Keratinocyte (primary cell): ENCODE measurements around the gene HOXC9. TPM values are rescaled to one million over a fixed set of nuclear protein-coding genes. Genes with fewer than 3 reads are reported as not detected.

Experiments used
- DNase-seq: peaks from one replicate; pipeline ENCODE4 v3.0.0-alpha.2; 2011; ENCODE audit warnings: low read depth, missing footprints, low spot score
- FAIRE-seq: peaks from 2 replicates; lab custom pipeline; 2011; peaks lifted over from hg19 to GRCh38; lab: Jason Lieb, UNC
- H2AFZ ChIP-seq: 2 replicates; pipeline ENCODE4 v1.6.0; 2012; ENCODE audit warnings: low read length, control low read depth, inconsistent platforms; ENCODE audit not compliant: control insufficient read depth
- H3K27ac ChIP-seq: 2 replicates; pipeline ENCODE4 v1.5.1; 2011; ENCODE audit warnings: low read length; ENCODE audit not compliant: control insufficient read depth, insufficient read depth
- H3K27me3 ChIP-seq: 3 replicates; pipeline ENCODE4 v1.6.0; 2011; ENCODE audit warnings: low read length; ENCODE audit not compliant: control insufficient read depth, insufficient read depth; ENCODE audit errors: extremely low read depth
- H3K36me3 ChIP-seq, 2 experiments: 2 replicates in 1 of 2; 3 replicates in 1 of 2; pipeline ENCODE4 v1.5.1; 2011; ENCODE audit warnings: low read length in 2 of 2, mild to moderate bottlenecking in 1 of 2; ENCODE audit not compliant: control insufficient read depth in 2 of 2, insufficient read depth in 2 of 2; ENCODE audit errors: extremely low read depth in 1 of 2
- H3K4me1 ChIP-seq: 3 replicates; pipeline ENCODE4 v1.5.1; 2011; ENCODE audit warnings: low read length; ENCODE audit not compliant: control insufficient read depth, insufficient read depth; ENCODE audit errors: extremely low read depth
- H3K4me2 ChIP-seq: 3 replicates; pipeline ENCODE4 v1.6.0; 2011; ENCODE audit warnings: low read depth, low read length; ENCODE audit not compliant: control insufficient read depth, insufficient read depth; ENCODE audit errors: extremely low read depth
- H3K4me3 ChIP-seq, 3 experiments: fragments of 200-600 bp in 1 of 3; sonication (generic) in 1 of 3; 2 replicates in 2 of 3; 3 replicates in 1 of 3; pipeline ENCODE4 v1.5.1; 2011 to 2016; ENCODE audit warnings: low read length in 3 of 3, mild to moderate bottlenecking in 3 of 3, control low read depth in 2 of 3, inconsistent platforms in 1 of 3, low read depth in 1 of 3, mixed read lengths in 1 of 3, mixed run types in 1 of 3, moderate library complexity in 1 of 3; ENCODE audit not compliant: control insufficient read depth in 2 of 3, insufficient read depth in 2 of 3; ENCODE audit errors: extremely low read depth in 1 of 3
- H3K79me2 ChIP-seq: 2 replicates; pipeline ENCODE4 v1.6.0; 2012; ENCODE audit warnings: low read length; ENCODE audit not compliant: control insufficient read depth, insufficient read depth
- H3K9ac ChIP-seq: 3 replicates; pipeline ENCODE4 v1.6.0; 2011; ENCODE audit warnings: low read length; ENCODE audit not compliant: control insufficient read depth, insufficient read depth; ENCODE audit errors: extremely low read depth
- H3K9me1 ChIP-seq: 3 replicates; pipeline ENCODE4 v1.6.0; 2011; ENCODE audit warnings: low read length; ENCODE audit not compliant: control insufficient read depth, insufficient read depth; ENCODE audit errors: extremely low read depth
- H3K9me3 ChIP-seq: 2 replicates; pipeline ENCODE4 v1.5.1; 2012; ENCODE audit warnings: low read depth, low read length; ENCODE audit not compliant: control insufficient read depth
- H4K20me1 ChIP-seq: 3 replicates; pipeline ENCODE4 v1.6.0; 2011; ENCODE audit warnings: low read length; ENCODE audit not compliant: control insufficient read depth, insufficient read depth; ENCODE audit errors: extremely low read depth
- EZH2 ChIP-seq: IDR thresholded peaks from one replicate; pipeline ENCODE4 v1.6.1; 2012; ENCODE audit warnings: inconsistent platforms, mild to moderate bottlenecking, low read length, moderate library complexity
- dilution Hi-C: fragments of 300-500 bp; cut with MboI; formaldehyde crosslinking; loops from one replicate; pipeline ENCODE4 v1.7.0; 2020; ENCODE audit warnings: low sequenced_read_pairs; ENCODE audit not compliant: extremely low pct_ligation_motif_present
- polyA minus RNA-seq, 3 experiments: library from RNA; depleted of rRNA, polyadenylated mRNA; stranded (reverse); fragments of >200 nt; gene quantifications; 1 replicate in 1 of 3; 2 replicates in 1 of 3; 3 replicates in 1 of 3; pipeline ENCODE4 v1.2.3, GENCODE V29; 2011
- polyA plus RNA-seq, 5 experiments: library from polyadenylated mRNA; depleted of rRNA in 3 of 5; stranded (reverse) in 3 of 5; stranded (forward) in 1 of 5; unstranded in 1 of 5; fragments of >200 nt; gene quantifications; 1 replicate in 1 of 5; 2 replicates in 3 of 5; 3 replicates in 1 of 5; pipeline versions ENCODE4 v1.2.1 to v1.2.3, GENCODE V29; 2011 to 2012; ENCODE audit warnings: missing spikeins in 2 of 5, low read depth in 1 of 5, low replicate concordance in 1 of 5
- TF ChIP-seq, protein P1 (sequence below), 3 experiments: IDR thresholded peaks in 1 of 3; conservative IDR thresholded peaks in 1 of 3; optimal IDR thresholded peaks in 1 of 3; 2 replicates in 2 of 3; 3 replicates in 1 of 3; pipeline versions ENCODE3 to v1.5.1; 2011; ENCODE audit warnings: low read length in 3 of 3, mild to moderate bottlenecking in 3 of 3, moderate library complexity in 2 of 3, control low read depth in 1 of 3, inconsistent platforms in 1 of 3; ENCODE audit not compliant: insufficient read depth in 2 of 3; ENCODE audit errors: extremely low read depth in 1 of 3

HOXC9 gene
- polyA plus RNA-seq (1.1 to 3.3 TPM (median 1.8 TPM) in 3 replicates), polyA minus RNA-seq (0.23 to 1.4 TPM (median 0.90 TPM) in 3 replicates)
- polyA plus RNA-seq (2011; ENCODE audit: low read depth), result 2.9 TPM
- 2.4 and 2.9 TPM in 2 replicates for polyA plus RNA-seq (2011; cell fraction: cytosol; rRNA removed)
- polyA plus RNA-seq (2011; cell fraction: nucleus; rRNA removed), result 3.1 and 3.7 TPM in 2 replicates
- polyA plus RNA-seq (2012; ENCODE audit: low replicate concordance), result 3.5 and 4.4 TPM in 2 replicates
- 2.1 TPM for polyA minus RNA-seq (2011; cell fraction: cytosol; rRNA and poly(A)+ RNA removed)
- 1.2 and 1.4 TPM in 2 replicates for polyA minus RNA-seq (2011; cell fraction: nucleus; rRNA and poly(A)+ RNA removed)

DNA sequence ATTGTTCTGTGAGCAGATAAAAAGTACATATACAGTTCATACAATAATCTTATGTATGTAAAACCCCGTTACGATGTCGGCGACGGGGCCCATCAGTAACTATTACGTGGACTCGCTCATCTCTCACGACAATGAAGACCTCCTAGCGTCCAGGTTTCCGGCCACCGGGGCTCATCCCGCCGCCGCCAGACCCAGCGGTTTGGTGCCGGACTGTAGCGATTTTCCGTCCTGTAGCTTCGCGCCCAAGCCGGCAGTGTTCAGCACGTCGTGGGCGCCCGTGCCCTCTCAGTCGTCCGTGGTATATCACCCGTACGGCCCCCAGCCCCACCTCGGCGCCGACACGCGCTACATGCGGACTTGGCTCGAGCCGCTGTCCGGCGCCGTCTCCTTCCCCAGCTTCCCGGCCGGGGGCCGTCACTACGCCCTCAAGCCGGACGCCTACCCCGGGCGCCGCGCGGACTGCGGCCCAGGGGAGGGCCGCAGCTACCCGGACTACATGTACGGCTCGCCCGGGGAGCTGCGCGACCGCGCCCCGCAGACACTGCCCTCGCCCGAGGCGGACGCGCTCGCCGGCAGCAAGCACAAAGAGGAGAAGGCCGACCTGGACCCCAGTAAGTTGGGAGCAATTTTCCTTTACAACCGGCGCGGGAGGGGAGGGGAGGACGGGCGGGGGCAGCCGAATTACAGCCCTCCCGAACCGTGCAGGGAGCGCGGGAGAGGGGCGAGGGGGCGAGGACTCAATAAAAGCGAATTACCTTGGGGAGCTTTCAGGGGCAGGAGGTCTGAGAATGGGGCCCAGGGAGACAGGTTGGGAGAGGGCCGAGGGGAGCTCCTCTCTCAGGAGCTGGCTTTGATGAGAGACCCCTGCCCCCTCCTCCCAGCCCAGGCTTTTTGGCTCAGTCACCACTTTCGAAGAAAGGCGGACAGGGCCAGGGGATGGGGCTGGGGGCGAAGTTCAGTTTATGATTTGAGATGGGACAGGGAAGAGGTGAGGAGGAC lies at the start of gene HOXC9:
Gene HOXC9 (plus strand): TSS at position 46 of the 999 bp plus-strand sequence. CDS start 28 bp downstream, at position 74.
- peaks cover 2 to 6% of the 10 kb centered on the region in 2 experiments for H3K36me3 ChIP-seq
- H3K4me1 ChIP-seq, result peaks cover 32% of the 10 kb centered on the region
- H2AFZ ChIP-seq, result peak within 1 kb of the TSS; percentile 64
- no peak for DNase-seq
- dilution Hi-C loops, result no loop called here
- H3K9me1 ChIP-seq, result no peaks in the 10 kb centered on the region
- TF ChIP-seq, protein P1, sequence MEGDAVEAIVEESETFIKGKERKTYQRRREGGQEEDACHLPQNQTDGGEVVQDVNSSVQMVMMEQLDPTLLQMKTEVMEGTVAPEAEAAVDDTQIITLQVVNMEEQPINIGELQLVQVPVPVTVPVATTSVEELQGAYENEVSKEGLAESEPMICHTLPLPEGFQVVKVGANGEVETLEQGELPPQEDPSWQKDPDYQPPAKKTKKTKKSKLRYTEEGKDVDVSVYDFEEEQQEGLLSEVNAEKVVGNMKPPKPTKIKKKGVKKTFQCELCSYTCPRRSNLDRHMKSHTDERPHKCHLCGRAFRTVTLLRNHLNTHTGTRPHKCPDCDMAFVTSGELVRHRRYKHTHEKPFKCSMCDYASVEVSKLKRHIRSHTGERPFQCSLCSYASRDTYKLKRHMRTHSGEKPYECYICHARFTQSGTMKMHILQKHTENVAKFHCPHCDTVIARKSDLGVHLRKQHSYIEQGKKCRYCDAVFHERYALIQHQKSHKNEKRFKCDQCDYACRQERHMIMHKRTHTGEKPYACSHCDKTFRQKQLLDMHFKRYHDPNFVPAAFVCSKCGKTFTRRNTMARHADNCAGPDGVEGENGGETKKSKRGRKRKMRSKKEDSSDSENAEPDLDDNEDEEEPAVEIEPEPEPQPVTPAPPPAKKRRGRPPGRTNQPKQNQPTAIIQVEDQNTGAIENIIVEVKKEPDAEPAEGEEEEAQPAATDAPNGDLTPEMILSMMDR (optimal IDR thresholded peaks at IDR 0.05 in 1 of 3, IDR thresholded peaks at IDR 0.05 in 1 of 3, conservative IDR thresholded peaks at IDR 0.05 in 1 of 3; ENCODE audit: extremely low read depth in 1 of 3, insufficient read depth in 2 of 3, low read length in 3 of 3), result no peak
- TF ChIP-seq EZH2, result no peak
- no peaks in the 10 kb centered on the region for H3K27me3 ChIP-seq
- peak within 1 kb of the TSS; percentile 80 to 96 (median 82) for H3K4me3 ChIP-seq
- peak within 1 kb of the TSS; percentile 98 for H3K9ac ChIP-seq
- peak within 1 kb of the TSS; percentile 96 for H3K27ac ChIP-seq
- peaks cover 63% of the 10 kb centered on the region for H3K79me2 ChIP-seq
- no peak for FAIRE-seq
- H3K4me2 ChIP-seq, result peak within 1 kb of the TSS; percentile 94
- no peaks in the 10 kb centered on the region for H3K9me3 ChIP-seq
- H4K20me1 ChIP-seq, result no peaks in the 10 kb centered on the region

DNA sequence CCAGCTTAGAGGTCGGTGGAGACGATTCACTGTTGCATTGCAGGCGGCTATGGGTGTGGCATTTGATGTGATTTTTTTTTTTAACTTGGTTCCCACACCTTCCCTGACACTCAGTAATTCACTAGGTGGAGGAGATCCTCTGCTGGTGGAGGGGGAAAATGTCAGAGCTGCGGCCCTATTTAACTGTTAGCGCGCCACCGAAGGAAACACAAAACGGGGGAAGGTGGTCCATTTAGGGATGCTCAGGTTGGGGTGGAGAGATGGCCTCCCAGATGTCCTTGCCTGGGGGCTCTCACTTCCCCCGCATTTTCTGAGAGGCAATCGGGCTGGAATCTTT lies 49.6 kb upstream of the HOXC9 start:
- TF ChIP-seq, protein P1 (optimal IDR thresholded peaks at IDR 0.05 in 1 of 3, IDR thresholded peaks at IDR 0.05 in 1 of 3, conservative IDR thresholded peaks at IDR 0.05 in 1 of 3; ENCODE audit: extremely low read depth in 1 of 3, insufficient read depth in 2 of 3, low read length in 3 of 3), result peak; percentile 50 to 69 (median 66)
- no peak for TF ChIP-seq EZH2
- Histone ChIP-seq H3K27me3 (peaks cover 57% of the 10 kb centered on the region), H3K4me2 (peak overlapping the region; percentile 45), H3K9me1 (peaks cover 2% of the 10 kb centered on the region), H3K36me3 (peaks cover 4 to 7% of the 10 kb centered on the region in 2 experiments), H2AFZ (no peak overlapping the region), H3K4me1 (peaks cover 28% of the 10 kb centered on the region), H3K9ac (no peak overlapping the region), H3K9me3 (no peaks in the 10 kb centered on the region), H3K27ac (no peak overlapping the region), H3K4me3 (no peak overlapping the region), H3K79me2 (no peaks in the 10 kb centered on the region), H4K20me1 (no peaks in the 10 kb centered on the region)
- FAIRE-seq (peak; percentile 23), DNase-seq (no peak)
- dilution Hi-C loops, result no loop called here
